HL-60 (cell line): Measurements from ENCODE around the gene PCDH15.

Experiments
- DNase-seq, 2 experiments: peaks; one replicate each; pipeline ENCODE4 v3.0.0-alpha.2; 2010 to 2020; ENCODE audit warnings: low read depth in 1 of 2, low spot score in 1 of 2
- H3K27ac ChIP-seq: fragments of 250-450 bp; sonication (Bioruptor Pico); replicated peaks from 2 replicates; pipeline ENCODE4 v1.5.1; 2020; ENCODE audit warnings: mild to moderate bottlenecking, moderate library complexity
- H3K27me3 ChIP-seq: fragments of 250-450 bp; sonication (Bioruptor Pico); 2 replicates; pipeline ENCODE4 v1.5.1; 2021; ENCODE audit warnings: mild to moderate bottlenecking, moderate library complexity; ENCODE audit not compliant: insufficient read depth, poor library complexity, severe bottlenecking
- H3K4me3 ChIP-seq: replicated peaks from 2 replicates; pipeline ENCODE4 v1.5.1; 2011; ENCODE audit warnings: mild to moderate bottlenecking, control low read depth, low read length; ENCODE audit not compliant: insufficient read depth
- GABPA ChIP-seq: IDR thresholded peaks from 2 replicates; pipeline ENCODE4 v1.6.1; 2012; ENCODE audit warnings: low read depth
- POLR2AphosphoS5 ChIP-seq: IDR thresholded peaks from 2 replicates; pipeline ENCODE4 v1.6.1; 2012; ENCODE audit warnings: low read depth
- SPI1 ChIP-seq: IDR thresholded peaks from 2 replicates; pipeline ENCODE4 v1.6.1; 2012; ENCODE audit warnings: low read depth, mild to moderate bottlenecking, borderline replicate concordance
- TF ChIP-seq, protein P1 (sequence below): IDR thresholded peaks from one replicate; pipeline ENCODE4 v1.5.1; 2011; ENCODE audit warnings: low read length, control low read depth, inconsistent platforms; ENCODE audit not compliant: insufficient read depth
- TF ChIP-seq, protein P2 (sequence below): IDR thresholded peaks from 2 replicates; pipeline ENCODE4 v1.6.1; 2012; ENCODE audit warnings: low read depth; ENCODE audit not compliant: insufficient replicate concordance

PCDH15 gene

DNA sequence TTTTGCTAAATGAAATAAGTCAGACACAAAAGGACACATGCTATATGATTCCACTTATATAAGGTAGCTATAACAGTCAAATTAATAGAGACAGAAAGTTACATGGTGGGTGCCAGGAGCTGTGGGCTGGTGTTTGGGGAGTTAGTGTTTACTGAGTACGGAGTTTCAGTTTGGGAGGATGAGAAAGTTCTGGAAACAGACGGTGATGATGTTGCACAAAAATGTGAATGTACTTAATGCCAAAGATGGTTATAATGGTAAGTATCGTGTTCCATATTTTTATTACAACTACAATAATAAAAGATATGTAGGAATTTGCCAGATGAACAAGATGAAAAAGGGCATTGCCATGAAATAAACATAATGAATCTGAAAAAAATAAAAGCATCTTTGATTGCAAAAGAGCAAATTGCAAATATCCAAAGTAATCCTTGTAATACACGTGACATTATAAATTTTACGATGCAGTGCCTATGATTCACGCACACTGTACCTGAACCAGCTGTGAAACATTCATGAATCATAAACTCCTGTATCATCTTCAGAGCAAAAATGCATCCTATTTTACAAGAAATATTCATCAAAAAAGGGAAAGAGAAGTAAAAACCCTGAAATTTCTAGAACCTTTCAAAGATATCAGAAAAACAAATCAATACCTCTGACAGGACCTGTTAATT, 676.7 kb downstream of the PCDH15 start:
- TF ChIP-seq SPI1 (no peak), POLR2AphosphoS5 (no peak), GABPA (no peak)
- TF ChIP-seq, protein P1, sequence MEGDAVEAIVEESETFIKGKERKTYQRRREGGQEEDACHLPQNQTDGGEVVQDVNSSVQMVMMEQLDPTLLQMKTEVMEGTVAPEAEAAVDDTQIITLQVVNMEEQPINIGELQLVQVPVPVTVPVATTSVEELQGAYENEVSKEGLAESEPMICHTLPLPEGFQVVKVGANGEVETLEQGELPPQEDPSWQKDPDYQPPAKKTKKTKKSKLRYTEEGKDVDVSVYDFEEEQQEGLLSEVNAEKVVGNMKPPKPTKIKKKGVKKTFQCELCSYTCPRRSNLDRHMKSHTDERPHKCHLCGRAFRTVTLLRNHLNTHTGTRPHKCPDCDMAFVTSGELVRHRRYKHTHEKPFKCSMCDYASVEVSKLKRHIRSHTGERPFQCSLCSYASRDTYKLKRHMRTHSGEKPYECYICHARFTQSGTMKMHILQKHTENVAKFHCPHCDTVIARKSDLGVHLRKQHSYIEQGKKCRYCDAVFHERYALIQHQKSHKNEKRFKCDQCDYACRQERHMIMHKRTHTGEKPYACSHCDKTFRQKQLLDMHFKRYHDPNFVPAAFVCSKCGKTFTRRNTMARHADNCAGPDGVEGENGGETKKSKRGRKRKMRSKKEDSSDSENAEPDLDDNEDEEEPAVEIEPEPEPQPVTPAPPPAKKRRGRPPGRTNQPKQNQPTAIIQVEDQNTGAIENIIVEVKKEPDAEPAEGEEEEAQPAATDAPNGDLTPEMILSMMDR, result no peak
- TF ChIP-seq, protein P2, sequence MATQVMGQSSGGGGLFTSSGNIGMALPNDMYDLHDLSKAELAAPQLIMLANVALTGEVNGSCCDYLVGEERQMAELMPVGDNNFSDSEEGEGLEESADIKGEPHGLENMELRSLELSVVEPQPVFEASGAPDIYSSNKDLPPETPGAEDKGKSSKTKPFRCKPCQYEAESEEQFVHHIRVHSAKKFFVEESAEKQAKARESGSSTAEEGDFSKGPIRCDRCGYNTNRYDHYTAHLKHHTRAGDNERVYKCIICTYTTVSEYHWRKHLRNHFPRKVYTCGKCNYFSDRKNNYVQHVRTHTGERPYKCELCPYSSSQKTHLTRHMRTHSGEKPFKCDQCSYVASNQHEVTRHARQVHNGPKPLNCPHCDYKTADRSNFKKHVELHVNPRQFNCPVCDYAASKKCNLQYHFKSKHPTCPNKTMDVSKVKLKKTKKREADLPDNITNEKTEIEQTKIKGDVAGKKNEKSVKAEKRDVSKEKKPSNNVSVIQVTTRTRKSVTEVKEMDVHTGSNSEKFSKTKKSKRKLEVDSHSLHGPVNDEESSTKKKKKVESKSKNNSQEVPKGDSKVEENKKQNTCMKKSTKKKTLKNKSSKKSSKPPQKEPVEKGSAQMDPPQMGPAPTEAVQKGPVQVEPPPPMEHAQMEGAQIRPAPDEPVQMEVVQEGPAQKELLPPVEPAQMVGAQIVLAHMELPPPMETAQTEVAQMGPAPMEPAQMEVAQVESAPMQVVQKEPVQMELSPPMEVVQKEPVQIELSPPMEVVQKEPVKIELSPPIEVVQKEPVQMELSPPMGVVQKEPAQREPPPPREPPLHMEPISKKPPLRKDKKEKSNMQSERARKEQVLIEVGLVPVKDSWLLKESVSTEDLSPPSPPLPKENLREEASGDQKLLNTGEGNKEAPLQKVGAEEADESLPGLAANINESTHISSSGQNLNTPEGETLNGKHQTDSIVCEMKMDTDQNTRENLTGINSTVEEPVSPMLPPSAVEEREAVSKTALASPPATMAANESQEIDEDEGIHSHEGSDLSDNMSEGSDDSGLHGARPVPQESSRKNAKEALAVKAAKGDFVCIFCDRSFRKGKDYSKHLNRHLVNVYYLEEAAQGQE, result no peak
- H3K27me3 ChIP-seq, result no peaks in the 10 kb centered on the region
- no peak overlapping the region for H3K4me3 ChIP-seq
- H3K27ac ChIP-seq, result no peak overlapping the region
- no peak for DNase-seq

DNA sequence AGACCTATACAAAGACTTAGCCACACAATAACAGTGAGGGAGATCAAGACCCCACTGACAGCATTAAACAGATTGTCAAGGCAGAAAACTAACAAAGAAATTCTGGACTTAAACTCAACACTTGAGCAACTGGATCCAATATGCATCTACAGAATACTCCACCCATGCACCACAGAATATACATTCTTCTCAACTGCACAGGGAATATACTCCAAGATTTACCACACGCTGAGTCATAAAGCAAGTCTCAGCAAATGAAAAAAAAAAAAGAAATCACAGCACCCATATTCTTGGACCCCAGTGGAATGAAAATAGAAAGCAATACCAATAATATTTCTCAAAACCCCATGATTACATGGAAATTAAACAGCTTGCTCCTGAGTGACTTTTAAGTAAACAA, 680.2 kb downstream of the PCDH15 start:
- Histone ChIP-seq H3K27me3 (no peaks in the 10 kb centered on the region), H3K4me3 (no peak overlapping the region), H3K27ac (no peak overlapping the region)
- no peak for TF ChIP-seq POLR2AphosphoS5
- TF ChIP-seq, protein P1, result no peak
- TF ChIP-seq GABPA, result no peak
- TF ChIP-seq SPI1, result no peak
- TF ChIP-seq, protein P2, result no peak
- DNase-seq, result no peak

DNA sequence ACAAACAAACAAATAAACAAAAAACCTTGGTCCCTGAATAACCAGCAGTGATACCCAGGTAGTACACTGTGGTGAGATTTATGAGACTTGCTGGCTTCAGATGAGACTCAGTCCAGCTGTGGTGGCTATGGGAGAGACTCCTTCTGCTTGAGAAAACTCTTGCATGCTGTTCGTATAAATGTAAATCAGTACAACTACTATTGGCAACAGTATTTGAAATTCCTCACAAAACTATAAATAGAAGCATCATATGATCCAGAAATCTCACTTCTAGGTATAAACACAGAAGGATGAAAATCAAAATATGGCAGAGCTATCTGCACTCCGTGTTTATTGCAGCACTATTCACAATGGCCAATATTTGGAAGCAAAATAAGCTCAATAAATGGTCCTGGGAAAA, 692.1 kb downstream of the PCDH15 start:
- no peak for DNase-seq
- Histone ChIP-seq H3K27me3 (no peaks in the 10 kb centered on the region), H3K27ac (no peak overlapping the region), H3K4me3 (no peak overlapping the region)
- TF ChIP-seq, protein P2, result no peak
- no peak for TF ChIP-seq SPI1
